GM19035 (cell line): ENCODE results near the gene MIA.
"Not testable (repeated sequence)": the region's sequence is repeated elsewhere in the genome, so short reads cannot be mapped to it uniquely, and the experiment has no call there.

ENCODE experiments used
- ATAC-seq: cut with Tn5 transposase; IDR thresholded peaks from one replicate; pipeline ENCODE4 v1.9.1; 2021; ENCODE audit not compliant: unreplicated experiment

The MIA gene

GRCh38 chr19:40802300-40803169, 27.2 kb downstream of the MIA start:
- no peak for ATAC-seq

DNA sequence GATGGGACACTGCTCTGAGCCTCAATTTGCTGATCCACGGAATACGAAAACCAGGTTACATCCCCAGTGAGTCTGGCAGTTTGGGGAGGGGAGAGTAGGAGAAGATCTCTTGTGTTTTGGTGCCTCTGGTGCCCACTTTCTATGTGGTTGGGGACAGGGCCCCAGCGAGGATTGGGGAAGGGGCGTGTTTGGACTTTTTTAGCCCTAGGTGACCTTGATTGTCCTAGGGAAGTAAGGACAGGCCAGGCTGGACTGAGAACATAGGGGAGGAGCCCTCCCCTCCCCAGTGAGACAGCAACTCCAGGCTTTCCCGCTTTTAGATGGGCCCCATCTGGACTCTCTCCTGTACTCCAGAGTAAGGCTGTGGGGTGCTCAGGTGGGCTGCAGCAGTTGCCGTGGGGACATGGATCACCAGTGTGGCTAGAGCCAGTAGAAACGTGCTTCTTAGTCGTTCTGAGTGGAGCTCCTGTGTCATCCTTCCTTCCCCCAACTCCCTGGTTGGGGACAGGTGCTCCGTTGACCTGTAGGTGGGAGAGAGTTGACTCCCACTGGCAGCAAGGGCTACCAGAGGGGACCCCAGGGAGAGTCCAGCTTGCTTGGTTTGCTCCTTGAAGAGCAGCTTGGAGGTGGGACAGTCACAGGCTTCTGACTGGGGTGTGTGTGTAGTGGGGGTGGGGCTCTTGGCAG, 28.0 kb downstream of the MIA start:
- ATAC-seq: no peak

- ATAC-seq: no peak
These were observed 28.8 kb downstream of the MIA start for GRCh38 chr19:40803857-40804782.

- no peak for ATAC-seq
These were observed 29.5 kb downstream of the MIA start for GRCh38 chr19:40804783-40805242.

- no peak for ATAC-seq
These were observed 30.0 kb downstream of the MIA start for GRCh38 chr19:40805258-40805868.

GRCh38 chr19:40806423-40807146, 31.3 kb downstream of the MIA start:
- ATAC-seq: no peak

DNA sequence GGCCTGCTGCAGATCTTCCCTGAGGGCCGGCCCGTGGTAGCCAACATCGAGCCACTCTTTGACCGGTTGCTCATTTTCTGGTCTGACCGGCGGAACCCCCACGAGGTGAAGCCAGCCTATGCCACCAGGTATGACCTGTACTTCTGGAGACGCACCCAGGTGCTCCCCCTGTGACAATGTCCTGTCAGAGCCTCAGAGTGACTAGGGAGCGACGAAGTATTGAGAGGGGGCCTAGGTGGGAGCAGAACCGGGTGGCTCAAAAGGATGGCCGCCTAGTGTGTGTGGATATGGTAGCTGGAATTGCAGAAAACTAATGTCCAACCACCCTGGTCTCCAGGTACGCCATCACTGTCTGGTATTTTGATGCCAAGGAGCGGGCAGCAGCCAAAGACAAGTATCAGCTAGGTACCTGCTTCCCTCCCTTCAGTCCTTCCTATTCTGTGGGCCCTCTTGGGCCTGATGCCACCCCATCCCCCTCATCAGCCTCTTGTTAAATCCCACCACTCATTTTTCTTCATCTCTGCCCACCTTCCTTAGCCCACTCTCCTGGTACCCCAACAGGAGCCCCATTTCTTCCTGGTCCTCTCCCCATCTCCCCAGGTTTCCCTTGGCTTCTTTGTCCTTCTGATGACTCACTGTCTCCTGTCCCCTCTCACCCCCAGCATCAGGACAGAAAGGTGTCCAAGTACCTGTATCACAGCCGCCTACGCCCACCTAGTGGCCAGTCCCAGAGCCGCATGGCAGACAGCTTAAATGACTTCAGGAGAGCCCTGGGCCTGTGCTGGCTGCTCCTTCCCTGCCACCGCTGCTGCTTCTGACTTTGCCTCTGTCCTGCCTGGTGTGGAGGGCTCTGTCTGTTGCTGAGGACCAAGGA, 32.1 kb downstream of the MIA start:
- no peak for ATAC-seq

DNA sequence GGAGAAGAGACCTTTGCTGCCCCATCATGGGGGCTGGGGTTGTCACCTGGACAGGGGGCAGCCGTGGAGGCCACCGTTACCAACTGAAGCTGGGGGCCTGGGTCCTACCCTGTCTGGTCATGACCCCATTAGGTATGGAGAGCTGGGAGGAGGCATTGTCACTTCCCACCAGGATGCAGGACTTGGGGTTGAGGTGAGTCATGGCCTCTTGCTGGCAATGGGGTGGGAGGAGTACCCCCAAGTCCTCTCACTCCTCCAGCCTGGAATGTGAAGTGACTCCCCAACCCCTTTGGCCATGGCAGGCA, 32.7 kb downstream of the MIA start:
- ATAC-seq: no peak

DNA sequence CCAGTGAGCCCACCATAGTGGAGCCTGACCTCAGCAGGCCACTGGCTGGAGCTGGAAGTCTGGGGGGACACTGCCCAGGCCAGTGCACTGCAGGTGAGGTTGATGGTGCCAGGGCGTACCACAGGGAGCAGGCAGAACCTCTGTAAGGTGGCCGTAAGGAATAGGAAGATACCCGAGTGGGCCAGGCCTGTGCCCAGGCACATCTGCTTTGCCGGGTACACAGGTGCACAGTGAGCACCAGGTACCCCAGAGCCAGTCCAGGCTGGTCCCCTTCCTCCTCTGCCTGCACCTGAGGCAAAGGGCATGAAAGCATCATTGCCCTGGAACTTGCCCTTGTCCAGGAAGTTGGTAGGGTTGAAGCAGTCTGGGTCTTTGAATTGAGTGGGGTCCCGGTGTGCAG, 33.2 kb downstream of the MIA start:
- ATAC-seq: no peak

DNA sequence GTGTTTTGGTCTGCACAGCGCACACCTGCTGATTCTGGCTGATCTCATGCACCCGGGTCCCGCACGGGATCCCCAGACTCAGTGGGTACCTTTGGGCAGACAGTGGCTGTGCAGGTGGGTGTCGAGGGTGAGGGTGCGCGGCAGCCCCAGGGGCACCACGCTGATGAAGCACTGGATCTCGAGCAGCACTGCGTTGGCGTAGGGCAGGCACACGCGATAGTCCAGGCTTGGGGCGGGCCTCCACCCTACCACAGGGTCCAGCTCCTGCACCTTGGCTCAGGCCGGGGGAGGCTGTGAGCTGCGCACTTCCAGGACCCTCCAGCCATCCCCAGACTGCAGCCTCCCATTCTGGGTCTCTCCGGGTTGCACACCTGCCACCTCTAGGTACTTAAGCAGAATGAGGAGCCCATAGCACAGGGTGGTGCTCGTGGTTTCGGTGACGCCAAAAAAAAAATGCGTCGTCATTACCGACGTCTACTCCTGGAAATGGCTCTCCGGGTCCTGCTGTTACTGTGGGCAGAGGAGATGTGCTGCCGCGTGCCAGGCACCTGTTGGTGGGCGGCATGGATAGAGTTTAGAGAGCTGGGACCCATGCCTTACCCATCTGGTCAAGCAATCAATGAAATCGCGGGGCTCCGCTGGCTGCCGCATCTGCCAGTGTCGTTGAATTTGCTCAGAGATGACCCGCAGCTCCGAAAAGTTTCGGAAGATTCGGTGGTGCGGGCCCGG, 34.2 kb downstream of the MIA start:
- ATAC-seq: no peak

GRCh38 chr19:40810160-40810559, 34.8 kb downstream of the MIA start:
- no peak for ATAC-seq

GRCh38 chr19:40810649-40811408, 35.5 kb downstream of the MIA start:
- peak; percentile 61 for ATAC-seq

- ATAC-seq: no peak
These were observed 36.4 kb downstream of the MIA start for GRCh38 chr19:40811478-40812341.

DNA sequence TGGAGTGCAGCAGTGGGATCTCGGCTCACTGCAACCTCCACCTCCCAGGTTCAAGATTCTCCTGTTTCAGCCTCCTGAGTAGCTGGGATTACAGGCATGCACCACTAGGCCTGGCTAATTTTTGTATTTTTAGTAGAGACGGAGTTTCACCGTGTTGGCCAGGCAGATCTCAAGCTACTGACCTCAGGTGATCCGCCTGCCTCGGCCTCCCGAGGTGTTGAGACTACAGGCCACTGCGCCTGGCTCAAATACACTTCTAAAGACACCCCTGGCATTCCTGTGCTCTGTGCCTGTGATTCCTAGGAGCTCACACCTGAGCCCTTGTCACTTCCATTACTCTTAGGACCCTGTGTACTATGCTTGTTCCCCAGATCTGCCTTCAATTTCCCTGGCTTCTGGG, 37.2 kb downstream of the MIA start:
- not testable (repeated sequence) for ATAC-seq

DNA sequence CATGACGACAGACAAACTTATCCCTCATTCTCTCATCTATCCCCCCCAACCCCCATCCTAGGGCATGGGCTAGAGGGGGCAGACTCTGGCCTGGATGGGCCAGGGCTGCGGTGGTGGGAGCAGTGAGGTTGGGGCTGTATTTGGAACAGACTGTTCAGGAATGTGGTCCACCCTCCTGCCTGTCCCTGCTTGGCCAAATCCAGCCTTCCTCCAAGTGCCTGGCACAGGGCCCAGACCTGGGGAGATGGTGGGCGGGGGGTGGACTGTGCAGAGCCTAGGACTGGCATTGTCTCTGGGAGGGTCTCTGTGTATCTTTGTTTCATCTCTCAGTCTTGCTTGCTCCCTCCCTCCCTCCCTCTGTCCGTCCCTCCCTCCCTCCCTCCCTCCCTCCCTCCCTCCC, 37.9 kb downstream of the MIA start:
- ATAC-seq: no peak

DNA sequence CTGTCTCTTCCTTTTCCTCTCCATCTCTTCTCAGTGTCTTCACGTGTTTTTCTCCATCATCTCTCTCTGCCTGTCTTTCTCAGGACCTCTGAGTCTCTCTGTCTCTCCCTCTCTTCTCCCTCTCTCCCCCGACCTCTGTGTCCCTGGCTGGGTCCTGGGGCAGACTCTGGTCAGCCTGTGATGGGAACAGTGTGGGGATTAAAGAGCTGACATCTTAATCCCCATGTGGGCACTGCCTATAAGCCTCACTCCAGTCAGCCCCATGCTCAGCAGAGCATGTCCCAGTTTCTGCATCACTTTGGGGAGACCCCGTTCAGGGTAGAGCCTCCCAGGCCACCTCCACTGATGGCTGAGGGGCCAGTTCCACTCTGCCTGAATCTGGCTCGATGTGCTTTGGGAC, 39.9 kb downstream of the MIA start:
- ATAC-seq: no peak
